Stimulated activated CD8-positive, alpha-beta memory T cell treated with anti-CD3 and anti-CD28 coated beads, Interleukin-7, amount 100 ng/mL, for 1 hour (primary cell): ENCODE results near the gene BEST3.
"Not testable (repeated sequence)": the region's sequence is repeated elsewhere in the genome, so short reads cannot be mapped to it uniquely, and the experiment has no call there.

Experiments
- DNase-seq, 2 donors: peaks; one replicate each; pipeline ENCODE4 v3.0.0-alpha.2; 2020; ENCODE audit warnings: low read depth in 2 of 2

BEST3 gene

GRCh38 chr12:69688021-69688420, 11.1 kb downstream of the BEST3 start:
- DNase-seq, result no peak

- DNase-seq, result no peak
These were observed 11.7 kb downstream of the BEST3 start for GRCh38 chr12:69687390-69687789.

DNA sequence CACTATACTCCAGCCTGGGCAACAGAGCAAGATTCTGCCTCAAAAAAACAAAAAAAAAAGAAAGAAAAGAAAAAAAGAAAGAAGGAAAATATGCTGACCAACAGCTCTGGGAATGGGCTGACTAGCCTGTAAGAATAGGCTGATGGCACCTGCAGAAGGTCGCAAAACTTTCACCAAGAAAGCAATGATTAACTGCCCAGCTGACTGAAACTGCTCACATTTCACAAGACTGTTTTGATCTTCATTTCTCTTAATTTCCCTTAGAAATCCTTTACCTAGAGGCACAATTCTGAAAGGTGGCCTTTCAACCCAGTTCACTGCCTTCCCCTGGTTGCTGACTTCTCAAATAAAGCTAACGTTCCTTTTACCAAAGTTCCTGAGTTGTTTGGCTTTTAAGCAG, 12.4 kb downstream of the BEST3 start:
- DNase-seq, result no peak

- DNase-seq, result no peak
These were observed 13.3 kb downstream of the BEST3 start for GRCh38 chr12:69685810-69686209.

DNA sequence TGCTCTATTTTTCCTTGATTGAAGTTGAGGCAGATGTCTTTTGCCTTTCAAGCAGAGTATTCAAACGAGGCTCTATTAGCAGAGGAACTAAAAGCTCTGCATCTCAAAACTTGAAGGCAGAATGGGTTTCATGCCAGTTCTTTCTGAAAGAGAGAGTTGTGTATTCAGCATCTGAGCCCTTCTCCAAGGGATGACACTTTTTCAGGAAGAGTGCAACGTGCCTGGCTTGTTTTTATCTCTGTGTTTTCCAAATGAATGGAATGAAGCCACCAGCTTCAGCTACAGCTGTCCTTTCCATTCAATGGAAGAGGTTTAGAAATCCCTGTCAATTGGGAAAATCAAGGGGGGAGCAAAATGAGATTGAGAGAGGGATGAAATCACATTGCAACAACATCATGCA, 14.6 kb downstream of the BEST3 start:
- no peak for DNase-seq

DNA sequence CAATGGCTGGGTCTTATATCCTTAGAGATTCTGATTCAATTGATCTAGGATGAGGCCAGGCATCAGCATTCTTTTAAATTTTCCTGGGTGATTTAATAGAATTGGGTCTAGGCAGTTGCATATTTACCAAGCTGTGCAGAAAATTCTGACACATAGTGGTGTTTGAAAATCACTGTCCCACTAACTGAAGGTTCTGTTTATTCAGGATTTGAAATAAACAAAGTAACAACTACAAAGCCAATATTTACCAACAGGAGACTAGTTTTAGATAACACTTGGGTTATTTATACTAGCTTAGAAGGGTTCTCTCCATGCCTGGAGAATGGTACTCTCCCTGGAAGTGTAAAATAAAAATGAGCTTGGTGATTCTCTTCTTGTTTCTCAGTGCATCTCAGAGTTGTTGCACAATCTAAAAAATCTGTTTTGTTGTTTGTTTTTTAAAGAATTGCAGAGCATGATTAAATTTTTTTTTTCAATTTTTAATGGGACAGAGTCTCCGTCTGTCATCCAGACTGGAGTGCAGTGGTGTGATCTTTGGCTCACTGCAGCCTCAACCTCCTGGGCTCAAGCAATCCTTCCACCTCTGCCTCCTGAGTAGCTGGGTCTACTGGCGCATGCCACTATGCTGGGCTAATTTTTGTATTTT, 16.9 kb downstream of the BEST3 start:
- DNase-seq, result no peak

DNA sequence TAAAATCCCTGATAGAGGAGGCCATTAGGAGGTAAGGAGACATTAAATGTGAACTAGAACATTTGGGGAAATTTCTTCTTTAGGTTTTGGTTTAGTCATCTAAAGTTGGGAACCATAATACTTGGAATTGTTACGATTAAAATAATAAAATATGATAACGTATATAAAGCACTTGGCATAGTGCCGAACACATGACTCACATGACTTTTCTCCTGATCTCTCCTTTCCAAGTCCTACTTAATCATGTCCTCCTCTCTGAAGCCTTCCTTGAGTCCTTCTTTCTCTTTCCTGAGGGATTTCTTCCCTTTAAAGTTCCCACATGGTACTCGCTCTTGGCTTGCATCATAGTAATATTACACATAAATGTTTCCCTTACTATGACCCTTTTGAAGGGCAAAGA, 20.0 kb downstream of the BEST3 start:
- no peak for DNase-seq

GRCh38 chr12:69676257-69677012, 22.7 kb downstream of the BEST3 start:
- DNase-seq, result no peak

- DNase-seq, result no peak
These were observed 26.9 kb downstream of the BEST3 start for GRCh38 chr12:69672195-69672594.

DNA sequence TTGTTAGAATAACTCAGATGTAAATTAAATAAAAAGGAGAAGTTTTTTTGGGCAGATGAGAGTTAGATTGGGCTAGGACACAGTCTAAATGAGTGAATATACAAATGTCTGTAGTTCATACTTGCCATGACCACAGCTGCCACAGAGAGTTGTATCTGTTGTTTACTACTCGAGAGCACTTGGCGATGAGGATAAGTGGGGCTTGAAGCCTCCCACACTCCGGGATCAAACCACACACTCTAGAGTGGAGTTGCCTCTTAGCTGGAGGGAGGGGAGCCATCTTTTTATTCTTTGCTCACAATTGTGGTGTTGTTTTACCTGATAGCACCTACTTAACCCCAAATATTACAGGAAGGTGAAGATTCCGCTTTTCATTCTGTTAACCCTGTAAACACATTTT, 27.5 kb downstream of the BEST3 start:
- no peak for DNase-seq

DNA sequence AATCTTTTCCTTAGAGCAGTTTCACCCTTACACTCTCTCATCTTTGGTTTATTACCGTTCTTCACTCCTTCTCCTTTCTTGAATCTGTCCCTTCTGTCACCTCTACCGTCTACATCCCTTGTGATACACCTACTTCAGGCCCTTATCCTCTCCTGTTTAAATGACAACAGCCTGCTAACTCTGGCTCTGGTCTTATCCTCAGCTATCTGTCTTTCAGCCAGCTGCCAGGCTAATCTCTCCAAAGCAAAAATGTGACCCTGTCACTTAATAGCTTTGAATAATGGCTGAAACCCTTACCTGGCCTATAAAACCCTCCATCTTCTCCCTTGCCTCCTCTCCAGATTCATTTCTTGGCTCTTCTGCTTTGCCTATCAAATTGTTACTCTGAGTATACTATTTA, 32.3 kb downstream of the BEST3 start:
- no peak for DNase-seq

DNA sequence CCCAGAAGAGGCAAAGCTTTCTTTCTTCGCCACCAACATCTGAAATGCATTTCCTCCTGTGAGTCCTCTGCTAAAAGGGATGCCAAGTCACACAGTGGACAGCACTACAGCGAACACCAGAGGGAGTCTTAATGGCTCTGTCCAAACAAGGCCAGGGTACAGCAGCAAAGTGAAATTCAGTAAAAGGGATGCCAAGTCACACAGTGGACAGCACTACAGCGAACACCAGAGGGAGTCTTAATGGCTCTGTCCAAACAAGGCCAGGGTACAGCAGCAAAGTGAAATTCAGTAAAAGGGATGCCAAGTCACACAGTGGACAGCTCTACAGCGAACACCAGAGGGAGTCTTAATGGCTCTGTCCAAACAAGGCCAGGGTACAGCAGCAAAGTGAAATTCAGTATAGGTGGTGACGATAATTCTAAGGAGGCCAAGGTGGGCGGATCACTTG, 34.1 kb downstream of the BEST3 start:
- not testable (repeated sequence) for DNase-seq

DNA sequence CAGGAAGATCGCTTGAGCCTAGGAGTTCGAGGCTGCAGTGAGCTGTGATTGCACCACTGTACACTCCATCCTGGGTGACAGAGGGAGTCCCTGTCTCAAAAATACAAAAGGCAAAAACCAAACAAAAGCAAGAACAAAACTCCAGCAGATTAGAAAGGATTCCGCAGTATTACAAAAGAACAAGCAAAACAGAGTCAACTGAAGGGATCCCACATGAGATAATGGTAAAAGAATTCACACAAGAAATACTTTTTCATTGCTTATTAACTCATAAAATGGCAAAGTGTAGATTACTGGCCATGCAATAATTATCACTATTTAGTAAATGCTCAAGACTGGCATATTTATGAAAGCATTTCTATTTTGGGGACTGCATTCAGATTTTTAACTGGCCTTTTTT, 35.4 kb downstream of the BEST3 start:
- DNase-seq, result no peak

GRCh38 chr12:69662764-69663163, 36.3 kb downstream of the BEST3 start:
- no peak for DNase-seq

GRCh38 chr12:69661386-69661785, 37.7 kb downstream of the BEST3 start:
- DNase-seq, result no peak

GRCh38 chr12:69660164-69660863, 38.8 kb downstream of the BEST3 start:
- no peak for DNase-seq

DNA sequence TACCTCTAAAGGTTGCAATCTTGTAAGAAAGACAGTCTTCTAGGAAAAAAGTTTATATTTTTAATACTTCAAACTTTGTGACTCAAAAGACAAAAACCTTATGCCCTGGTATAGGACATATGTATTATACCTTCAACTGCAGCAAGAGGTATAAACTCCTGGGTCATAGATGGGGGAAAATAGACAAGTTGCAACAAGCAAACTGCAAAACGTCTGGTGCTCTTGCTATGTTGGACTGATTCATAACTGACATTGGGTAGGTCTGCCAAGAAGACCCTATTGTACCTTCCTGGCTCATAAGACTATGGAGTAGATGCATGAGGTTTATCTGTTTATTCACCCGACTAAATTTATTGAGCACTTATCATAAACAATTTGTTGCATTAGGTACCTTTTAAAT, 40.9 kb downstream of the BEST3 start:
- no peak for DNase-seq

- no peak for DNase-seq
These were observed 41.5 kb downstream of the BEST3 start for GRCh38 chr12:69657376-69658137.

DNA sequence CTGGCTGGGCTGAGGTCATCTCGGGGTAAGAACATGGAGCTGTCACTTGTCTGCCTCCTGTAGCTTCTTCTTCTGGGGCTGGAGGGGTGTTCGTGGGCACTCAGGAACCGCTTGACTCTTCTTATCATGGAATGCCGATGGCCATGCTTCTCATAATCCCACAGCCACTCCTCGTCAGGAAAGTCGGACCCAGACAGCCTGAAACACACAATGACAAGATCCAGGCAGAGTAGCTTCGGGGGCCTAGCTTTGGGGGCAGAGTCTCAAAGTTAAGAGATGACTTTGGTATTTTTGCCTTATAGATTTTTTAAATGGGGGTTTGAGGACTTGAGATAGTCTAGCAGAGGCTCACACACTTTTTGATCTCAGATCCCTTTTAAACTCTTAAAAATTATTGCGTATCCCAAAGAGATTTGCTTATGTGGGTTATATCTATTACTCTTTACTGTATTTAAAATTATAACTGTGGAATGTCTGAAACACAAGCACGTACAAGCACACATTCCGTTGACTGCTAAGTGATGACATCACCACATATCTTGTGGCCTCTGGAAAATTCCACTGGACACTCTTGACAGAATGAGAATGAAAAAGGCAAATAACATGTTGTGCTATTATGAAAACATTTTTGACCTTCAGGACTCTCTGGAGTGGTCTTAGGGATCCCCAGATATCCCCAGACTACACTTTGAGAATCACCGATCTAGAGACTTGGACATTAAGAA, 43.3 kb downstream of the BEST3 start:
- no peak for DNase-seq

- no peak for DNase-seq
These were observed 45.4 kb downstream of the BEST3 start for GRCh38 chr12:69653703-69654102.

GRCh38 chr12:69651922-69652321, 47.2 kb downstream of the BEST3 start:
- no peak for DNase-seq

DNA sequence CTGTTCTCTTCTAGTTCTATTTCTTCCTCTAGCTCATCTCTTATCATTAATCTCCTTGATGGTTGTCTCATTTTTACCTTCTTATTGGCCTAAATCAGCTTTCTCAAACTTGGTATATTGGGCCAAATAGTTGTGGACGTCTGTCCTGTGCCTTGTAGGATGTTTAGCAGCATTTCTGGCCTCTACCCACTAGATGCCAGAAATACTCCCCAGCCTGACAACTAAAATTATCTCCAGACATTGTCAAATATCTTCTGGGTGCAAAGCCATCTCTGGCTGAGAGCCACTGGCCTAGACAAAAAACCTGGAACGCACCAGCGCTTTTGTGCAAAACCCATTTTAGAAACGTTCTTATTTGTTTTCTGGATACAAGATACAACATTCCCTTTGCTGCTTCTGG, 49.6 kb downstream of the BEST3 start:
- no peak for DNase-seq
